Fibroblast of the aortic adventitia (primary cell): ENCODE data around the gene NKD1. TPM values are rescaled to one million over a fixed set of nuclear protein-coding genes. Genes with fewer than 3 reads are reported as not detected.
A peak's percentile ranks its signal among the peaks of the same experiment; 100 is the strongest.

Experiments used
- DNase-seq: peaks from one replicate; pipeline ENCODE4 v3.0.0-alpha.2; 2010; ENCODE audit warnings: low read depth
- H3K4me3 ChIP-seq: 2 replicates; pipeline ENCODE4 v1.5.1; 2011; ENCODE audit warnings: low read depth, mild to moderate bottlenecking, control low read depth, low read length, moderate library complexity
- CTCF ChIP-seq: IDR thresholded peaks from 2 replicates; pipeline ENCODE4 v1.5.1; 2011; ENCODE audit warnings: mild to moderate bottlenecking, low read length, control low read depth, inconsistent platforms; ENCODE audit not compliant: insufficient read depth
- total RNA-seq: library from RNA; depleted of rRNA; stranded (reverse); fragments of >200 nt; gene quantifications from 2 replicates; pipeline ENCODE4 v1.2.3, GENCODE V29; 2012; ENCODE audit warnings: low replicate concordance

Gene NKD1
- total RNA-seq, 1 donor, result 0.09 TPM

GRCh38 chr16:50695017-50696000, 147.1 kb downstream of the NKD1 start:
- no peak for DNase-seq
- no peak for TF ChIP-seq CTCF
- H3K4me3 ChIP-seq, result no peak overlapping the region

GRCh38 chr16:50696126-50696525, 147.9 kb downstream of the NKD1 start:
- no peak for TF ChIP-seq CTCF
- no peak overlapping the region for H3K4me3 ChIP-seq
- DNase-seq, result no peak

GRCh38 chr16:50696575-50697420, 148.6 kb downstream of the NKD1 start:
- TF ChIP-seq CTCF, result no peak
- H3K4me3 ChIP-seq, result no peak overlapping the region
- DNase-seq, result peak; percentile 55

DNA sequence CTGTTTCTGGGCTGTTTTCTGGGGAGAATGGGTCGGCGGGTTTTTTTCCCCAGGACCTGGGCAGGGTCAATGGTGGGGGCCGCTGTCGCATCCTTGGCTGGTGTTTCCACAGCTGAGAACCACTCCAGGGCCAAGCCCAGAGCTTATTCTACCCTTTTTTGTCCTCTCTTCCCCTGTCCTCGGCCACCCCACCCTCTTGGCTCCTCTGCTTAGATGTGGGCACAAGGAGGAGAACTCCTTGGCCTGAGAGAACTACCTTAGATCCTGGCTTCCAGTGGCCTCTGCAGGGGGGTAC, 149.2 kb downstream of the NKD1 start:
- no peak for DNase-seq
- no peak for TF ChIP-seq CTCF
- no peak overlapping the region for H3K4me3 ChIP-seq

GRCh38 chr16:50697881-50698767, 149.9 kb downstream of the NKD1 start:
- peak; percentile 40 for DNase-seq
- H3K4me3 ChIP-seq, result peak overlapping the region; percentile 33
- no peak for TF ChIP-seq CTCF

Other genes with a start within 250 kb of the NKD1 start
- gene BRD7, start 179.4 kb upstream of the NKD1 start, total RNA-seq, result 34.0 and 49.7 TPM in 2 replicates
- gene SNX20, start 132.9 kb downstream of the NKD1 start, total RNA-seq, result not detected in 2 replicates
- not detected in 2 replicates for gene NOD2, start 145.2 kb downstream of the NKD1 start, total RNA-seq
- gene CYLD, start 193.7 kb downstream of the NKD1 start, total RNA-seq, result 41.3 and 62.6 TPM in 2 replicates